HEK293 (cell line): ENCODE results near the gene PRPH2.

Source experiments
- CTCF ChIP-seq: fragments of 450-650 bp; formaldehyde crosslinking; IDR thresholded peaks from 2 replicates; pipeline ENCODE4 v1.5.1; 2016; ENCODE audit warnings: missing biosample characterization, missing genetic modification characterization
- ZNF843 ChIP-seq: fragments of 450-650 bp; formaldehyde crosslinking; IDR thresholded peaks from 2 replicates; pipeline ENCODE4 v1.5.1; 2016; ENCODE audit warnings: missing biosample characterization, missing genetic modification characterization
- TF ChIP-seq, protein P1 (sequence below): fragments of 450-650 bp; formaldehyde crosslinking; IDR thresholded peaks from 2 replicates; pipeline ENCODE4 v1.5.1; 2016; ENCODE audit warnings: missing biosample characterization, missing genetic modification characterization

GRCh38 chr6:42746463-42747391 lies 24.3 kb upstream of the PRPH2 start:
- TF ChIP-seq ZNF843, result no peak
- TF ChIP-seq, protein P1, sequence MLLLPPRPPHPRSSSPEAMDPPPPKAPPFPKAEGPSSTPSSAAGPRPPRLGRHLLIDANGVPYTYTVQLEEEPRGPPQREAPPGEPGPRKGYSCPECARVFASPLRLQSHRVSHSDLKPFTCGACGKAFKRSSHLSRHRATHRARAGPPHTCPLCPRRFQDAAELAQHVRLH, result peak; percentile 62
- no peak for TF ChIP-seq CTCF (tag by site-specific recombination)
